ENCODE results near the gene CDC5L. TPM values are rescaled to one million over a fixed set of nuclear protein-coding genes. Genes with fewer than 3 reads are reported as not detected.

The CDC5L gene
- total and polyA plus RNA-seq, 4 experiments from 2014 or later: 9.8 to 22.4 (median 19.3) TPM

DNA sequence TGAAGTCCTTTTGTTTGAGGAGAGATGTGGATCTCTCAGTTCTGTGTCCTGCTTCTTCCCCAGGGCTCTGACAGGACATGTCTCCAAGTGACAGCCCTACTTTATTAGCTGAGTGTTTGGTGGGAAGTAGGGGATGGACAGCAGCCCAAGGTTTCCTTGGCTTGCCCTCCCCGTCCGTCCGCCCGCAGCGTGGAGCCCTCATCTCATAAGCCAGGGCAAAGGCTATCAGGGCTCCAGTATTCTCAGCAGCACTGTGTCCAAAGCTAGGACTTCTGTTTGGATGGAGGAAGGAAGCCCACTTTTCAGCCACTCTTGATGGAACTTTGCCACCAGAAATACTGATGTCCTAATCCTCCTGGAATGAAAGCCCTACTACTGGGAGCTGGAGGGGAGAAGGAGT is 13.6 kb downstream of the CDC5L start:
- H3K4me3 ChIP-seq (ENCODE audit: low read length in 2 of 2): no peak overlapping the region
- CTCF ChIA-PET (ENCODE audit: partially characterized antibody): no interaction called here
- H3K9me3 Mint-ChIP-seq: no peaks in the 10 kb centered on the region
- H3K36me3 Mint-ChIP-seq: peaks cover 70 to 73% of the 10 kb centered on the region in 2 donors
- H3K9me3 ChIP-seq (ENCODE audit: control insufficient read depth in 1 of 2, low read length in 2 of 2): no peaks in the 10 kb centered on the region
- no peak overlapping the region for H3K27ac Mint-ChIP-seq
- peaks cover 44% of the 10 kb centered on the region for H3K36me3 ChIP-seq (ENCODE audit: insufficient read depth, low read length)
- H3K27me3 Mint-ChIP-seq: no peaks in the 10 kb centered on the region
- POLR2A ChIA-PET (ENCODE audit: partially characterized antibody): no interaction called here
- peaks cover 9% of the 10 kb centered on the region for H3K4me1 ChIP-seq (ENCODE audit: insufficient read depth, low read length)
- H3K27ac ChIP-seq (ENCODE audit: low read depth, low read length): no peak overlapping the region
- H3K27me3 ChIP-seq (ENCODE audit: insufficient read depth, low read length): no peaks in the 10 kb centered on the region
- intact Hi-C loops (cut with micrococcal nuclease): no loop called here
- H3K4me3 Mint-ChIP-seq: no peak overlapping the region
- no peak for DNase-seq
- peaks cover 23 to 41% (median 32%) of the 10 kb centered on the region in 4 donors for H3K4me1 Mint-ChIP-seq

DNA sequence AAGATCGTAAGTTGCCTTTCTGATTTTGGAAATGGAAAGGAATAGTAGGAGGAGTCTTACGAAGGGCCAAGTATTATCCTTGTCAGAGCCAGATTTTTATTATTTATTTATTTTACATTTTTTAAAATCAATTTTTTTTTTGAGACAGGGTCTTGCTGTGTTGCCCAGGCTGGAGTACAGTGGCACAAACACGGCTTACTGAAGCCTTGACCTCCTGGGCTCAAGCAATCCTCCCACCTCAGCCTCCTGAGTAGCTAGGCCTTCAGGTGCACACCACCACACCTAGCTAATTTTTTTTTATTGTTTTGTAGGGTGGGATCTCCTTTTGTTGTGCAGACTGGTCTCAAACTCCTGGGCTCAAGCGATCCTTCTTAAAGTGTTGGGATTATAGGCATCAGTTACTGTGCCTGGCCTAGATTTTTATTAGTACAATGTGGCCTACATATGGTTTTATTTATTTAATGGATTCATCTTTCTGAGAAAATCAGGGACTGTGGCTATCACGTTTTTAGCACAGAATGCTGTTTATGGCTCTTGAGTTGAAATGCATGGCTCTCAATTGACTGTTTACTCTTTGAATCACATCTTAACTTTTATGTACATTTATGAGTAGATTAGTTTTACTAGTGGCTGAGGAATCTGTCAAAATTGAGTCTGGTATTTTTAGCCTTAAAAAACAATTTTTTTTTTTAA is 16.7 kb downstream of the CDC5L start:
- H3K27me3 Mint-ChIP-seq: no peaks in the 10 kb centered on the region
- no peak for DNase-seq
- no peak overlapping the region for H3K27ac Mint-ChIP-seq
- H3K9me3 Mint-ChIP-seq: no peaks in the 10 kb centered on the region
- H3K4me3 Mint-ChIP-seq: no peak overlapping the region
- peaks cover 54% of the 10 kb centered on the region for H3K36me3 ChIP-seq (ENCODE audit: insufficient read depth, low read length)
- no peaks in the 10 kb centered on the region for H3K4me1 ChIP-seq (ENCODE audit: insufficient read depth, low read length)
- H3K27ac ChIP-seq (ENCODE audit: low read depth, low read length): no peak overlapping the region
- ChIA-PET CTCF (ENCODE audit: partially characterized antibody) (no interaction called here), POLR2A (ENCODE audit: partially characterized antibody) (interaction anchor here (1.5 kb wide), 1 partner anchor 16 kb away, joined by 5 read pairs; the partner anchor contains the start of gene CDC5L)
- H3K27me3 ChIP-seq (ENCODE audit: insufficient read depth, low read length): no peaks in the 10 kb centered on the region
- intact Hi-C loops (cut with micrococcal nuclease): no loop called here
- peaks cover 74 to 76% of the 10 kb centered on the region in 2 donors for H3K36me3 Mint-ChIP-seq
- H3K4me1 Mint-ChIP-seq: peaks cover 18 to 38% (median 33%) of the 10 kb centered on the region in 4 donors
- no peaks in the 10 kb centered on the region for H3K9me3 ChIP-seq (ENCODE audit: control insufficient read depth in 1 of 2, low read length in 2 of 2)
- H3K4me3 ChIP-seq (ENCODE audit: low read length in 2 of 2): no peak overlapping the region

DNA sequence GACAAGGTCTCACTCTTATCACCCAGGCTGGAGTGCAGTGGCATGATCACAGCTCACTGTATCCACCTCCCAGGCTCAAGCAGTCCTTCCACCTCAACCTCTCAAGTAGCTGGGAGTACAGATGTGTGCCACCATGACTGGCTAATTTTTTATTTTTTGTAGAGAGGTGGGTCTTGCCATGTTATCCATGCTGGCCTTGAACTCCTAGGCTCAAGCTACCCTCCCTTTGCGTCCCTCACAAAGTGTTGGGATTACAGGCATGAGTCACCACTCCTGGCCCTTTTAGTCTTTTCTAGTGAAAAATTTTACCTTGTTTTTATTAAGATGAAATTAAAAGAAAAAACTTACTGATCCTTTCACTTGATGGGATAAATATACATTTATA is 17.2 kb downstream of the CDC5L start:
- peaks cover 18 to 33% (median 33%) of the 10 kb centered on the region in 4 donors for H3K4me1 Mint-ChIP-seq
- H3K27ac Mint-ChIP-seq: no peak overlapping the region

DNA sequence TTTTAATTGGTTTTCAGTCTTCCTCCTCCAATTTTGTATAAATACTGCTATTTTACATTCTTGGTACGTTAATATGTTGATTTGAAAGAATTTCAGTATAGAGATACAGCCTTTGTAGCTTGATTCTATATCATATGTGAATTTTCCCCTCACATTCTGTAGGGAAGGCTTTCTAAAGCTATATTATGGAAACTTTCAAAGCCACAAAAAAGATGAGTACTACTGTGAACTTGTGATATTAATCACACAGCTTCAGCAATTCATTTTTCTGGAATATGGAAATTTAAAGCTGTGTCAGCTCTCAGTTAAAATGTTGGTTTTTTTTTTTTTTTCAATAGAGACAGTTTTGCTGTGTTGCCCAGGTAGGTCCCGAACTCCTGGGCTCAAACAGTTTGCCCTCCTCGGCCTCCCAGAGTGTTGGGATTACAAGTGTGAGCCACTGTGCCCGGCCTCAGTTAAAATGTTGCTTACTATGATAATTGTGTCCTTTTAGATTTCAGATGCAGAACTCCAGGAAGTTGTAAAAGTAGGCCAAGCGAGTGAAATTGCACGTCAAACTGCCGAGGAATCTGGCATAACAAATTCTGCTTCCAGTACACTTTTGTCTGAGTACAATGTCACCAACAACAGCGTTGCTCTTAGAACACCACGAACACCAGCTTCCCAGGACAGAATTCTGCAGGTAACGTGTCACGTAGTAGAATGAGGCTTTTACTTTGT is 20.6 kb downstream of the CDC5L start:
- no peaks in the 10 kb centered on the region for H3K4me1 ChIP-seq (ENCODE audit: insufficient read depth, low read length)
- H3K4me1 Mint-ChIP-seq: peaks cover 20 to 40% (median 32%) of the 10 kb centered on the region in 4 donors
- CTCF ChIA-PET (ENCODE audit: partially characterized antibody): interaction anchor here (1.4 kb wide), 1 partner anchor 48 kb away, joined by 3 read pairs; no protein-coding TSS in a partner anchor

More for the DNA sequence above, 17.2 kb downstream of the CDC5L start:
- H3K27me3 ChIP-seq (ENCODE audit: insufficient read depth, low read length): no peaks in the 10 kb centered on the region
- DNase-seq: no peak
- intact Hi-C loops (cut with micrococcal nuclease): no loop called here
- H3K9me3 ChIP-seq (ENCODE audit: control insufficient read depth in 1 of 2, low read length in 2 of 2): no peaks in the 10 kb centered on the region
- Mint-ChIP-seq H3K27me3 (no peaks in the 10 kb centered on the region), H3K36me3 (peaks cover 75 to 77% of the 10 kb centered on the region in 2 donors), H3K9me3 (peaks cover 0 to 3% (median 0%) of the 10 kb centered on the region in 8 donors), H3K4me3 (no peak overlapping the region)
- peaks cover 59% of the 10 kb centered on the region for H3K36me3 ChIP-seq (ENCODE audit: insufficient read depth, low read length)
- ChIA-PET CTCF (ENCODE audit: partially characterized antibody) (no interaction called here), POLR2A (ENCODE audit: partially characterized antibody) (interaction anchor here (1.5 kb wide), 1 partner anchor 17 kb away, joined by 5 read pairs; the partner anchor contains the start of gene CDC5L)
- H3K4me3 ChIP-seq (ENCODE audit: low read length in 2 of 2): no peak overlapping the region
- no peak overlapping the region for H3K27ac ChIP-seq (ENCODE audit: low read depth, low read length)
- H3K4me1 ChIP-seq (ENCODE audit: insufficient read depth, low read length): no peaks in the 10 kb centered on the region

DNA sequence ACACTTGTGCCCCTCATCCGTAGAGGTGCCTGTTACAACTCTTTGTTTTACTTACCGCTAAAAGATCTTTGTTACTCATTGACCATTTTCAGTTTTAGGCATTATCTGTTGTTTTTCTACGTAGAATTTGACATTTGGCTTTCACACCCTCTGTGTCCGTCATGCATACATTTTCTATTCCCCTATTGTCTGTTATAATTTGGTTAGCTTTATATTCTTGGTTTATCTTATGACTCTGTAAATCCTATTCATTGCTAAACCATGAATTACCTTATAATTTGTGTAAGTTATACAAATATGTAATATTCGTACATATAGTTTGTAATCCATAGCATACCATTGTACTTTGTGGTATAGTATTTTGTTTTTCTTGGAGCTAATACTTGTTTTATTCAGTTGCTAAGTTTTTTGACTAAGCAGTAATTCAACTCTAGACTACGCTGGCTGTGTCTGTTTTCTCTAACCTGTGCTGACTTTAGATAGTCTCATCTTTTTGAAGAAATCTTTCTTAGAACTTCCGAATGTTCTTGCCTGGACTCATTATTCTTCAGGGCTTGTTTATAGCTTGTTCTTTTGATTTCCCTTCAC is 21.8 kb downstream of the CDC5L start:
- ChIA-PET CTCF (ENCODE audit: partially characterized antibody) (interaction anchor here (1.3 to 1.6 kb wide), 2 partner anchors 12 to 44 kb away, joined by 3 to 4 read pairs; no protein-coding TSS in a partner anchor), POLR2A (ENCODE audit: partially characterized antibody) (no interaction called here)
- no peak for DNase-seq
- no peaks in the 10 kb centered on the region for H3K9me3 ChIP-seq (ENCODE audit: control insufficient read depth in 1 of 2, low read length in 2 of 2)
- H3K4me1 Mint-ChIP-seq: peaks cover 18 to 40% (median 32%) of the 10 kb centered on the region in 4 donors
- no peak overlapping the region for H3K4me3 ChIP-seq (ENCODE audit: low read length in 2 of 2)
- no peaks in the 10 kb centered on the region for H3K27me3 ChIP-seq (ENCODE audit: insufficient read depth, low read length)
- H3K27me3 Mint-ChIP-seq: no peaks in the 10 kb centered on the region
- H3K4me3 Mint-ChIP-seq: no peak overlapping the region
- H3K36me3 Mint-ChIP-seq: peaks cover 81 to 83% of the 10 kb centered on the region in 2 donors
- peak overlapping the region in 1 of 7 donors; percentile 8 for H3K27ac Mint-ChIP-seq
- H3K27ac ChIP-seq (ENCODE audit: low read depth, low read length): no peak overlapping the region
- H3K36me3 ChIP-seq (ENCODE audit: insufficient read depth, low read length): peaks cover 51% of the 10 kb centered on the region
- H3K4me1 ChIP-seq (ENCODE audit: insufficient read depth, low read length): no peaks in the 10 kb centered on the region
- H3K9me3 Mint-ChIP-seq: peaks cover 0 to 5% (median 0%) of the 10 kb centered on the region in 8 donors
- intact Hi-C loops (cut with micrococcal nuclease): no loop called here

More for the DNA sequence above, 20.6 kb downstream of the CDC5L start:
- Histone ChIP-seq H3K36me3 (ENCODE audit: insufficient read depth, low read length) (peaks cover 52% of the 10 kb centered on the region), H3K4me3 (ENCODE audit: low read length in 2 of 2) (no peak overlapping the region), H3K27ac (ENCODE audit: low read depth, low read length) (no peak overlapping the region), H3K27me3 (ENCODE audit: insufficient read depth, low read length) (no peaks in the 10 kb centered on the region), H3K9me3 (ENCODE audit: control insufficient read depth in 1 of 2, low read length in 2 of 2) (no peaks in the 10 kb centered on the region)
- peak overlapping the region in 1 of 8 donors; percentile 24 for H3K4me3 Mint-ChIP-seq
- DNase-seq: no peak
- no peaks in the 10 kb centered on the region for H3K27me3 Mint-ChIP-seq
- intact Hi-C loops (cut with micrococcal nuclease): no loop called here
- peaks cover 0 to 5% (median 0%) of the 10 kb centered on the region in 8 donors for H3K9me3 Mint-ChIP-seq
- POLR2A ChIA-PET (ENCODE audit: partially characterized antibody): interaction anchor here (1.0 kb wide), 1 partner anchor 21 kb away, joined by 5 read pairs; the partner anchor contains the start of gene CDC5L
- H3K27ac Mint-ChIP-seq: peak overlapping the region in 6 of 7 donors; percentile 8 to 57 (median 40)
- peaks cover 81 to 82% of the 10 kb centered on the region in 2 donors for H3K36me3 Mint-ChIP-seq

DNA sequence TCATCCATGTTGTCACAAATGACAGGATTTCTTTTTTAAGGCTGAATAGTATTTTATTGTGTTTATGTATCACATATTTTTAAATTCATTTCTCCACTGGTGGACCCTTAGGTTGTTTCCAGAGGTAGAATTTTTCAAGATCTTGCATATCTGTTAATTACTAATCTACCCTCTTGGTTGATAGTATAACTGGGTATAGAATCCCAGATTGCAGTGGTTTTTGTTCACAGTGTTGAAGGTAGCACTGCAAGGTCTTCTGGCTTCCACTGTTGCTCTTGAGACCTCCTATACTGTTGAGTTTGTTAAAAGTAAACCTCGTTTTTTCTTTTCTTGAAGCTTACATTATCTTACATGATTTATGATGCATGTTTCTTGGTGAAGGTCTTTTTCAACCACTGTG is 22.9 kb downstream of the CDC5L start:
- intact Hi-C loops (cut with micrococcal nuclease): no loop called here
- H3K36me3 ChIP-seq (ENCODE audit: insufficient read depth, low read length): peaks cover 49% of the 10 kb centered on the region
- Mint-ChIP-seq H3K9me3 (peaks cover 0 to 5% (median 0%) of the 10 kb centered on the region in 8 donors), H3K4me1 (peaks cover 24 to 49% (median 40%) of the 10 kb centered on the region in 4 donors), H3K27ac (no peak overlapping the region), H3K27me3 (no peaks in the 10 kb centered on the region), H3K4me3 (no peak overlapping the region), H3K36me3 (peaks cover 82 to 85% of the 10 kb centered on the region in 2 donors)
- DNase-seq: no peak
- POLR2A ChIA-PET (ENCODE audit: partially characterized antibody): interaction anchor here (0.8 kb wide), 1 partner anchor 15 kb away, joined by 3 read pairs; no protein-coding TSS in a partner anchor
- no peak overlapping the region for H3K4me3 ChIP-seq (ENCODE audit: low read length in 2 of 2)
- no peaks in the 10 kb centered on the region for H3K27me3 ChIP-seq (ENCODE audit: insufficient read depth, low read length)
- H3K4me1 ChIP-seq (ENCODE audit: insufficient read depth, low read length): peaks cover 2% of the 10 kb centered on the region
- H3K27ac ChIP-seq (ENCODE audit: low read depth, low read length): no peak overlapping the region
- H3K9me3 ChIP-seq (ENCODE audit: control insufficient read depth in 1 of 2, low read length in 2 of 2): no peaks in the 10 kb centered on the region
- CTCF ChIA-PET (ENCODE audit: partially characterized antibody): interaction anchor here (1.3 kb wide), 1 partner anchor 13 kb away, joined by 3 read pairs; no protein-coding TSS in a partner anchor

All from CD4-positive, alpha-beta memory T cell (primary cell).